IMR-90 (cell line): ENCODE measurements around the gene LRP1B. TPM values are rescaled to one million over a fixed set of nuclear protein-coding genes. Genes with fewer than 3 reads are reported as not detected.

Experiments
- ATAC-seq: fragments of 200-7000 bp; cut with Tn5 transposase; 2 replicates; pipeline ENCODE4 v1.9.1; 2020; ENCODE audit warnings: low read depth, mild to moderate bottlenecking, moderate library complexity
- BruUV-seq: library from RNA; stranded (reverse); fragments of 400-500 nt; replicated peaks from 2 replicates; lab custom pipeline; 2021; lab: Mats Ljungman, UMichigan
- CTCF ChIA-PET: fragments of 300-600 bp; formaldehyde crosslinking; extraction: SDS; loops from one replicate; lab custom pipeline; 2021; ENCODE audit warnings: antibody characterized with exemption; lab: Yijun Ruan, JAX
- POLR2A ChIA-PET: fragments of 300-600 bp; sonication (Branson Sonifier 250); formaldehyde crosslinking; loops from one replicate; lab custom pipeline; 2022; ENCODE audit warnings: antibody characterized with exemption; ENCODE audit not compliant: unreplicated experiment; lab: Charles Lee
- DNase-seq: peaks from one replicate; pipeline ENCODE4 v3.0.0; 2013
- H2AFZ ChIP-seq: replicated peaks from 2 replicates; pipeline ENCODE3; 2013; ENCODE audit warnings: low read length, mild to moderate bottlenecking; ENCODE audit not compliant: poor library complexity
- H2AK5ac ChIP-seq: 2 replicates; pipeline ENCODE4 v1.6.1; 2013; ENCODE audit warnings: low read depth, low read length, inconsistent platforms
- H2AK9ac ChIP-seq: replicated peaks from 2 replicates; pipeline ENCODE3; 2013; ENCODE audit warnings: mild to moderate bottlenecking, low read depth, low read length, moderate library complexity; ENCODE audit not compliant: poor library complexity
- H2BK120ac ChIP-seq: 2 replicates; pipeline ENCODE4 v1.6.1; 2013; ENCODE audit warnings: low read depth, low read length, inconsistent platforms
- H2BK15ac ChIP-seq: 3 replicates; pipeline ENCODE4 v1.6.1; 2013; ENCODE audit warnings: low read depth, low read length, inconsistent platforms
- H2BK20ac ChIP-seq: 2 replicates; pipeline ENCODE4 v1.6.1; 2013; ENCODE audit warnings: low read depth, mild to moderate bottlenecking, inconsistent platforms, low read length, moderate library complexity
- H2BK5ac ChIP-seq: 2 replicates; pipeline ENCODE4 v1.6.1; 2013; ENCODE audit warnings: mild to moderate bottlenecking, low read depth, low read length, inconsistent platforms; ENCODE audit not compliant: poor library complexity, severe bottlenecking
- H3K14ac ChIP-seq: replicated peaks from 2 replicates; pipeline ENCODE4 v1.6.1; 2013; ENCODE audit warnings: low read depth, low read length, inconsistent platforms
- H3K18ac ChIP-seq: 2 replicates; pipeline ENCODE4 v1.6.1; 2013; ENCODE audit warnings: low read depth, low read length, control low read depth
- H3K23ac ChIP-seq: 2 replicates; pipeline ENCODE4 v1.6.1; 2013; ENCODE audit warnings: low read depth, low read length, inconsistent platforms
- H3K27ac ChIP-seq: 2 replicates; pipeline ENCODE4 v1.5.1; 2013; ENCODE audit warnings: mild to moderate bottlenecking, control low read depth, low read length; ENCODE audit not compliant: insufficient read depth
- H3K27me3 ChIP-seq: 2 replicates; pipeline ENCODE4 v1.6.1; 2013; ENCODE audit warnings: low read length; ENCODE audit not compliant: control insufficient read depth, insufficient read depth
- H3K36me3 ChIP-seq: 2 replicates; pipeline ENCODE4 v1.6.1; 2013; ENCODE audit warnings: low read length, mixed read lengths; ENCODE audit not compliant: control insufficient read depth, insufficient read depth
- H3K4ac ChIP-seq: 2 replicates; pipeline ENCODE4 v1.6.1; 2013; ENCODE audit warnings: low read depth, low read length, inconsistent platforms
- H3K4me1 ChIP-seq: 2 replicates; pipeline ENCODE4 v1.6.1; 2013; ENCODE audit warnings: low read length, mixed read lengths; ENCODE audit not compliant: control insufficient read depth, insufficient read depth
- H3K4me2 ChIP-seq: 2 replicates; pipeline ENCODE4 v1.6.1; 2013; ENCODE audit warnings: low read depth, mild to moderate bottlenecking, control low read depth, low read length, moderate library complexity
- H3K4me3 ChIP-seq: 2 replicates; pipeline ENCODE4 v1.5.1; 2013; ENCODE audit warnings: low read depth, mild to moderate bottlenecking, control low read depth, low read length, moderate library complexity; ENCODE audit not compliant: insufficient read depth
- H3K56ac ChIP-seq: 2 replicates; pipeline ENCODE4 v1.6.1; 2013; ENCODE audit warnings: low read length, inconsistent platforms; ENCODE audit not compliant: insufficient read depth; ENCODE audit errors: extremely low read depth
- H3K79me1 ChIP-seq, 2 experiments: 2 replicates each; pipeline ENCODE4 v1.6.1; 2013; ENCODE audit warnings: low read length in 2 of 2, inconsistent platforms in 1 of 2, low read depth in 1 of 2
- H3K9ac ChIP-seq: 2 replicates; pipeline ENCODE4 v1.6.1; 2013; ENCODE audit warnings: low read depth, low read length, control low read depth
- H3K9me1 ChIP-seq: 2 replicates; pipeline ENCODE4 v1.6.1; 2013; ENCODE audit warnings: low read length, inconsistent platforms; ENCODE audit not compliant: insufficient read depth
- H3K9me3 ChIP-seq: 2 replicates; pipeline ENCODE4 v1.6.1; 2013; ENCODE audit warnings: low read length; ENCODE audit not compliant: control insufficient read depth, insufficient read depth
- H4K20me1 ChIP-seq: 2 replicates; pipeline ENCODE4 v1.6.1; 2013; ENCODE audit warnings: low read length, inconsistent platforms; ENCODE audit not compliant: insufficient read depth
- H4K5ac ChIP-seq: 2 replicates; pipeline ENCODE4 v1.6.1; 2013; ENCODE audit warnings: mild to moderate bottlenecking, low read depth, low read length, control low read depth
- H4K8ac ChIP-seq, 2 experiments: 2 replicates each; pipeline ENCODE4 v1.6.1; 2013; ENCODE audit warnings: low read depth in 2 of 2, low read length in 2 of 2, control low read depth in 1 of 2, inconsistent platforms in 1 of 2
- H4K91ac ChIP-seq: 2 replicates; pipeline ENCODE4 v1.6.1; 2013; ENCODE audit warnings: low read depth, low read length, inconsistent platforms; ENCODE audit not compliant: insufficient read depth
- BHLHE40 ChIP-seq: fragments of 150-350 bp; IDR thresholded peaks from 2 replicates; pipeline ENCODE4 v1.6.1; 2016; ENCODE audit warnings: mild to moderate bottlenecking, low read depth, low read length
- CEBPB ChIP-seq: IDR thresholded peaks from 2 replicates; pipeline ENCODE4 v1.6.1; 2012; ENCODE audit warnings: low read depth, low read length, improper control_type of control experiment
- CHD1 ChIP-seq: IDR thresholded peaks from 2 replicates; pipeline ENCODE4 v1.6.1; 2012; ENCODE audit warnings: low read depth, low read length, improper control_type of control experiment
- CTCF ChIP-seq: conservative IDR thresholded peaks from 2 replicates; pipeline ENCODE4 v1.5.1; 2012; ENCODE audit warnings: mild to moderate bottlenecking, low read depth, low read length, improper control_type of control experiment
- ELK1 ChIP-seq: fragments of 150-350 bp; IDR thresholded peaks from 2 replicates; pipeline ENCODE4 v1.6.1; 2016; ENCODE audit warnings: low read depth, mild to moderate bottlenecking, low read length, moderate library complexity, borderline replicate concordance
- FOS ChIP-seq: fragments of 150-350 bp; IDR thresholded peaks from 2 replicates; pipeline ENCODE4 v1.6.1; 2016; ENCODE audit warnings: low read depth, low read length
- MAFK ChIP-seq: IDR thresholded peaks from 2 replicates; pipeline ENCODE4 v1.6.1; 2012; ENCODE audit warnings: low read depth, low read length, improper control_type of control experiment
- MAZ ChIP-seq: IDR thresholded peaks from 2 replicates; pipeline ENCODE4 v1.6.1; 2012; ENCODE audit warnings: low read depth, mild to moderate bottlenecking, low read length, improper control_type of control experiment, moderate library complexity, borderline replicate concordance
- MXI1 ChIP-seq: IDR thresholded peaks from 2 replicates; pipeline ENCODE4 v1.6.1; 2012; ENCODE audit warnings: low read depth, mild to moderate bottlenecking, low read length, moderate library complexity, borderline replicate concordance
- NFE2L2 ChIP-seq: fragments of 150-350 bp; IDR thresholded peaks from 2 replicates; pipeline ENCODE4 v1.6.1; 2016; ENCODE audit warnings: low read depth, mild to moderate bottlenecking, low read length
- POLR2A ChIP-seq: IDR thresholded peaks from 2 replicates; pipeline ENCODE4 v1.6.1; 2012; ENCODE audit warnings: mild to moderate bottlenecking, low read depth, low read length
- RAD21 ChIP-seq: IDR thresholded peaks from 2 replicates; pipeline ENCODE4 v1.6.1; 2012; ENCODE audit warnings: low read length, improper control_type of control experiment
- RCOR1 ChIP-seq: IDR thresholded peaks from 2 replicates; pipeline ENCODE4 v1.6.1; 2012; ENCODE audit warnings: mild to moderate bottlenecking, low read length, improper control_type of control experiment; ENCODE audit not compliant: insufficient replicate concordance
- RFX5 ChIP-seq: IDR thresholded peaks from 2 replicates; pipeline ENCODE4 v1.8.0; 2012; ENCODE audit warnings: low read depth, mild to moderate bottlenecking, low read length, moderate library complexity
- SMC3 ChIP-seq: fragments of 150-350 bp; IDR thresholded peaks from 2 replicates; pipeline ENCODE4 v1.6.1; 2016; ENCODE audit warnings: low read depth, mild to moderate bottlenecking, antibody characterized with exemption, low read length, moderate library complexity
- USF2 ChIP-seq: fragments of 150-350 bp; IDR thresholded peaks from 2 replicates; pipeline ENCODE4 v1.6.1; 2017; ENCODE audit warnings: mild to moderate bottlenecking, antibody characterized with exemption, low read length, low read depth
- WGBS, 2 experiments: methylation state at CpG; one replicate each; pipeline versions ENCODE4 v1.1.5 to v1.1.7; 2013; ENCODE audit warnings: missing lambda C conversion rate in 2 of 2; ENCODE audit not compliant: insufficient read length in 1 of 2; ENCODE audit errors: extremely low coverage in 2 of 2; 5-methylcytosine and 5-hydroxymethylcytosine counted together
- dilution Hi-C: fragments of 300-500 bp; cut with HindIII; formaldehyde crosslinking; loops from one replicate; pipeline ENCODE4 v1.14.3; 2018; ENCODE audit warnings: low sequenced_read_pairs; ENCODE audit not compliant: unreplicated experiment
- in situ Hi-C: fragments of 300-500 bp; cut with MboI; formaldehyde crosslinking; loops from 3 replicates; pipeline ENCODE4 v1.14.3; 2019; ENCODE audit warnings: low sequenced_read_pairs, inconsistent platforms, mixed read lengths
- intact Hi-C: fragments of 100-400 bp; cut with micrococcal nuclease; formaldehyde crosslinking; loops from 2 replicates; pipeline ENCODE4 v1.10.0; 2022
- polyA plus RNA-seq, 3 experiments: library from polyadenylated mRNA; depleted of rRNA; stranded (reverse); fragments of >200 nt; gene quantifications; 2 replicates each; pipeline ENCODE4 v1.2.3, GENCODE V29; 2012; ENCODE audit warnings: low replicate concordance in 1 of 3
- total RNA-seq: library from RNA; depleted of rRNA; stranded (reverse); fragments of >200 nt; gene quantifications from 2 replicates; pipeline ENCODE4 v1.2.3, GENCODE V29; 2012

The LRP1B gene
- total and polyA plus RNA-seq, 2 of the 4 experiments (the other 2 are of a cell fraction) = under 0.01 to 0.02 TPM

- no peak overlapping the region for H3K18ac ChIP-seq
- POLR2A ChIA-PET = no interaction called here
- H3K14ac ChIP-seq = no peak overlapping the region
- no peak overlapping the region for H3K23ac ChIP-seq
- WGBS, 2 experiments = no CpG with 5 or more reads among the region's 1 CpG
- TF ChIP-seq RCOR1 (no peak), CHD1 (no peak), RAD21 (no peak), NFE2L2 (no peak), ELK1 (no peak), CEBPB (no peak), MXI1 (no peak), SMC3 (no peak), MAFK (no peak), FOS (no peak), CTCF (no peak), RFX5 (no peak), USF2 (no peak), BHLHE40 (no peak), MAZ (no peak), POLR2A (no peak)
- H3K4ac ChIP-seq = no peak overlapping the region
- no peak overlapping the region for H4K5ac ChIP-seq
- H3K4me2 ChIP-seq = no peak overlapping the region
- H3K9ac ChIP-seq = no peak overlapping the region
- no peak overlapping the region for H2AFZ ChIP-seq
- no TSS peak for BruUV-seq
- H3K27ac ChIP-seq = no peak overlapping the region
- no peak for DNase-seq
- intact Hi-C loops = no loop called here
- H2AK5ac ChIP-seq = no peak overlapping the region
- no peaks in the 10 kb centered on the region for H3K79me1 ChIP-seq
- no peak overlapping the region for H4K8ac ChIP-seq
- H3K4me3 ChIP-seq = no peak overlapping the region
- no peaks in the 10 kb centered on the region for H3K9me1 ChIP-seq
- no peak overlapping the region for H2BK15ac ChIP-seq
- H2BK20ac ChIP-seq = no peak overlapping the region
- dilution Hi-C loops = no loop called here
- in situ Hi-C loops = no loop called here
- H3K36me3 ChIP-seq = no peaks in the 10 kb centered on the region
- no peaks in the 10 kb centered on the region for H3K9me3 ChIP-seq
- no peaks in the 10 kb centered on the region for H3K4me1 ChIP-seq
- H2BK5ac ChIP-seq = no peak overlapping the region
- H3K56ac ChIP-seq = no peak overlapping the region
- no peak overlapping the region for H2BK120ac ChIP-seq
- H2AK9ac ChIP-seq = no peak overlapping the region
- no peaks in the 10 kb centered on the region for H3K27me3 ChIP-seq
- H4K20me1 ChIP-seq = no peaks in the 10 kb centered on the region
- CTCF ChIA-PET = interaction anchor here (0.6 kb wide), 1 partner anchor 1570 kb away, joined by 4 read pairs; no protein-coding TSS in a partner anchor
- ATAC-seq = no peak
- H4K91ac ChIP-seq = no peak overlapping the region
Observed at GRCh38 chr2:140276661-140277060, 1854.2 kb downstream of the LRP1B start.
